Measurements from ENCODE around the gene HPDL.
"Not testable (repeated sequence)": the region's sequence is repeated elsewhere in the genome, so short reads cannot be mapped to it uniquely, and the experiment has no call there.

The HPDL gene

DNA sequence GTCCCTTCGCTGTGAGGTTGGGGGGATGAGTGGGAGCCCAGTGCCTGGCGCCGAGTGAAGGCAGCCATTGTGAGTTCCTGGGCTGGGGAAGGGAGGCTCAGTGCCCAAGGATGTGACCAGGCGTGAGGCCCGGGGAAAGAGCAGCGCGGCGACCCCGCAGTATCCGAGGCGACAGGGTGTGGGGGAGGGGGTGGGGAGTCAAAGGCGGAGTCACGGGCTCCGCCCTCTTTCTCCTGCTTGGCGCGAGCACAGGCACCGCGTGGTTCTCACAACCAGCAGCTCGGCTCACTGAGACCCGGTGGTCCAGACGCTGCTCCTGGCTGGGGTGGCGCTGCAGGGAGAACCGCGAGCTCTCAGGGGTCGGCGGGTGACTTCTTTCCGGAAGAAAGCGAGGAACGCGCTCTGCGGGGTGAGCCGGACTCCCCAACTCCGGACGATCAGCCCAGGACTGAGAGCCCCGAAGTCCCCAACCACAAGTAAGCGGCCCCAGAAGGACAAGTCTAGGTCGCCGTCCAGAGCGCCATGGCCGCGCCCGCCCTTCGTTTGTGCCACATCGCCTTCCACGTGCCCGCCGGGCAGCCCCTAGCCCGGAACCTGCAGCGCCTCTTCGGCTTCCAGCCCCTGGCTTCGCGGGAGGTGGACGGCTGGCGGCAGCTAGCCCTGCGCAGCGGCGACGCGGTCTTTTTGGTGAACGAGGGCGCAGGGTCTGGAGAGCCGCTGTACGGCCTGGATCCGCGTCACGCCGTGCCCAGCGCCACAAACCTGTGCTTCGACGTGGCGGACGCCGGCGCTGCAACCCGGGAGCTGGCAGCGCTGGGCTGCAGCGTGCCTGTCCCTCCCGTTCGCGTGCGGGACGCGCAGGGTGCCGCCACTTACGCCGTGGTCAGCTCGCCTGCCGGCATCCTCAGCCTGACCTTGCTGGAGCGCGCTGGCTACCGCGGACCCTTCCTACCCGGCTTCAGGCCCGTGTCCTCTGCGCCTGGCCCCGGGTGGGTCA lies at the start of gene HPDL:
HPDL (plus strand) TSS at position 269 of the 997 bp plus-strand sequence; CDS start at position 523, 254 bp downstream.
- peak in 47 of 51 donors; percentile 16 to 89 (median 72) for DNase-seq

DNA sequence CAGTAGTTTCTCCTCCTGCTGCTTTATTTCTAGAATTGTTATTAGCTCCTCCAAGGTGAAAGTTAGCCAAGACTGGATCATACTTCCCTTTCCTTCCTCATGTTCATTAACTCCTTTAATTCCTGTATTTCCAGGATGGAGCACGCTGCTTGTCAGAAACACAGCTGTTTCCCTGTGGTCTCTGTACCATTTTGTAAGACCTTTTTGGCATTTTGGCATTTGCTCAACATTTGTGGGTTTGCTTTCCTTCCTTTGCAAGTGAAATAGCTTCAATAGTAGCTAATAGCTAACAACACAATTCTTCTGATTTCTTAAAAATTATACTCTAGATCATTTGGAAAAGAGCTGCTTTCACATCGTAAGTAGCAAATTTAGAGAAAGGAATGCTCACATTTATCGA lies 44.3 kb upstream of the HPDL start:
- no peak for DNase-seq

GRCh38 chr1:45284858-45285257 lies 41.8 kb upstream of the HPDL start:
- DNase-seq = not testable (repeated sequence)

GRCh38 chr1:45286521-45286920 lies 40.2 kb upstream of the HPDL start:
- not testable (repeated sequence) for DNase-seq

- DNase-seq = not testable (repeated sequence)
Measured at GRCh38 chr1:45291002-45291401, 35.7 kb upstream of the HPDL start.

DNA sequence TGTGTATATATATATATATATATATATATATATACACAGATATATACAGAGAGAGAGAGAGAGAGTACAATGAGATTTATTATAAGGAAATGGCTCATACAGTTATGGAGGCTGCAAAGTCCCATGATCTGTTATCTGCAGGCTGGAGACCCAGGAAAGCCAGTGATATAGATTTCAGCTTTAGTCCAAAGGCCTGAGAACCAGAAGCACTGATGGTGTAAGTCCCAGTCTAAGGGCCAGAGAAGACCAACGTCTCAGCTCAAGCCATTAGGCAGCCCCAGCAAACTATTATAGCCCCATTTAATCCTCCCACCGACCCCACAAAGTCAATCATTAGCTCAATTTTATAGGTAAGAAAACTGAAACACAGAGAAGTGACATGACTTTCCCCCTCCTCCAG lies 35.0 kb upstream of the HPDL start:
- DNase-seq = no peak

- DNase-seq = peak in 20 of 51 donors; percentile 2 to 62 (median 16)
Measured at GRCh38 chr1:45297666-45298356, 28.9 kb upstream of the HPDL start.

GRCh38 chr1:45299296-45299695 lies 27.4 kb upstream of the HPDL start:
- no peak for DNase-seq

DNA sequence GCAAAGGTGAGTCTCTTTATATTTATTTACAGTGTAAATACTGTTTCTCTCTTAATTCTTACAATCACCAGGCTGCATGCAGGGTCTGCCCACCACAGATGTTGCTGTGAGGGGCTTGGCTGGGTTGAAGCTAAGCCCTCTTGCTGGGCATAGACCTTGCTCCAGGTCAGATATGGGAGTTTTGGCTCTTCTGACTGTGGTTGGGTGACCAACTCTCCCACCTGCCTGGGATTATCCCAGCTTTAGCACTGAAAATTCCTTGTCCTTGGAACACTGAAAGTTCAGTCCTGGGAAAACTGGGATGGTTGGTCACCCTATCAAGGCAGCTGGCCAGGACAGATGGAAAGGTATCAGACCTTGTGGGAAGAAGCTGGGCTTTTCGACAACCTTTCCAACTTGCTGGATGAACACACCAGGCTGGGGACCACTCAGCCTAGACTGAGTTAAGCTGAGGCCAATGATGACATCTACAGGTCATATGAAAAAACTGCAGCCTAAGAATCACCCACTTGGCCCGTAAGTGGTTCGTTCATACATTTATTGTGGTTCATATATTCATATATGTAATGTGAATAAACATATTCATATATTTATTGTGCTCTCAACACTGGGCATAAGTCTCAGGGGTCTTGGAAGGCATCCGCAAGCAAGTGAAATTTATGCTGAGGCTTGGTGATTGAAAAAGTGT lies 26.6 kb upstream of the HPDL start:
- DNase-seq = peak in 25 of 51 donors; percentile 2 to 68 (median 29)

DNA sequence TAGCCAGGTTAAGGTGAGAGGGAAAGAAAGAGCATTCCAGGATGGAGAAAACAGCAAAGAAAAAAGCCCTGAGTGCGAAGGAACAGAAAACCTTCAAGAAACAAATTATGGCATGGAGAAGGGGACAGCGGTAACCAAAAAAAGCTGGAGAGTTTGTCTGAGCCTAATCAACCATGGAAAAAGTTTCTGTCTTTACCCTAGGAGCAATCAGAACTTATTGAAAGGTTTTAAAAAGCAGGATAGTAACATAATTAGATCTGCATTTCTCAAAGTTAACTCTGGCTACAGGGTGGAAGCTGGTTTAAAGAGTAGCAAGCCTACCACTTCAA lies 26.1 kb upstream of the HPDL start:
- DNase-seq = no peak

GRCh38 chr1:45302505-45303150 lies 24.1 kb upstream of the HPDL start:
- no peak for DNase-seq

- peak; percentile 57 to 99 (median 96) for DNase-seq
Measured at GRCh38 chr1:45303520-45304310, 23.0 kb upstream of the HPDL start.

GRCh38 chr1:45304311-45305081 lies 22.2 kb upstream of the HPDL start:
- peak in 5 of 51 donors; percentile 7 to 59 (median 43) for DNase-seq

DNA sequence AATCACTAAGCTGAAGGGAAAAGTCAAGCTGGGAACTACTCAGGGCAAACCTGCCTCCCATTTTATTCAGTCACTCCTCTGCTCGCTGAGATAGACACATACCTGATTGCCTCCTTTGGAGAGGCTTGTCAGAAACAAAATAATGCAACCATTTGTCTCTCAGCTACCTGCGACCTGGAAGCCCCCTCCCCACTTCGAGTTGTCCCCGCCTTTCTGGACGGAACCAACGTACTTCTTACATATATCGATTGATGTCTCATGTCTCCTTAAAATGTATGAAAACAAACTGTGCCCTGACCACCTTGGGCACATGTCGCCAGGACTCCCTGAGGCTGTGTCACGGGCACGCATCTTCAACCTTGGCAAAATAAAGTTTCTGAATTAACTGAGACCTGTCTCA lies 21.5 kb upstream of the HPDL start:
- DNase-seq = no peak

GRCh38 chr1:45306319-45306718 lies 20.4 kb upstream of the HPDL start:
- no peak for DNase-seq

- no peak for DNase-seq
Measured at GRCh38 chr1:45306905-45307304, 19.8 kb upstream of the HPDL start.

GRCh38 chr1:45314266-45314665 lies 12.4 kb upstream of the HPDL start:
- no peak for DNase-seq

GRCh38 chr1:45317166-45317565 lies 9.5 kb upstream of the HPDL start:
- DNase-seq = no peak

- DNase-seq = no peak
Measured at GRCh38 chr1:45319761-45320160, 6.9 kb upstream of the HPDL start.

DNA sequence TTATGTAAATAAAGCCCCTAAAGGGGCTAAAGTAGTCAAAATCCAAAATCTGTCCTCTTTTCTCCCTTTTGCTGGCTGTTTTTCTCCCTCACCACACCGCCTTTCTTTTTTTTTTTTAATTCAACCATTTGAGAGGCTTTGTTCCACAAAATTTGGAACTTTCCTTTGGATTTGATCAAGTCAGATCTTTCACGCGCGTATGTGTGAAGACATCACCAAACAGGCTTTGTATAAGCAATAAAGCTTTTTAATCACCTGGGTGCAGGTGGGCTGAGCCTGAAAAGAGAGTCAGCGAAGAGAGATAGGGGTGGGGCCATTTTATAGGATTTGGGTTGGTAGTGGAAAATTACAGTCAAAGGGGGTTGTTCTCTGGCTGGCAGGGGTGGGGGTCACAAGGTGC lies 5.3 kb upstream of the HPDL start:
- no peak for DNase-seq

Data from hypothalamus (tissue), 51 donors.